ENCODE data around the gene LRRC15. TPM values are rescaled to one million over a fixed set of nuclear protein-coding genes. Genes with fewer than 3 reads are reported as not detected.

LRRC15 gene
- 0.07 to 0.11 TPM (median 0.11 TPM) in 3 replicates for total RNA-seq (2021)
- Bru-seq, nascent RNA: not detected
- long read RNA-seq, experiment 1: 0 reads
- long read RNA-seq, experiment 2: 0 reads
- long read RNA-seq, experiment 3: 0 reads

DNA sequence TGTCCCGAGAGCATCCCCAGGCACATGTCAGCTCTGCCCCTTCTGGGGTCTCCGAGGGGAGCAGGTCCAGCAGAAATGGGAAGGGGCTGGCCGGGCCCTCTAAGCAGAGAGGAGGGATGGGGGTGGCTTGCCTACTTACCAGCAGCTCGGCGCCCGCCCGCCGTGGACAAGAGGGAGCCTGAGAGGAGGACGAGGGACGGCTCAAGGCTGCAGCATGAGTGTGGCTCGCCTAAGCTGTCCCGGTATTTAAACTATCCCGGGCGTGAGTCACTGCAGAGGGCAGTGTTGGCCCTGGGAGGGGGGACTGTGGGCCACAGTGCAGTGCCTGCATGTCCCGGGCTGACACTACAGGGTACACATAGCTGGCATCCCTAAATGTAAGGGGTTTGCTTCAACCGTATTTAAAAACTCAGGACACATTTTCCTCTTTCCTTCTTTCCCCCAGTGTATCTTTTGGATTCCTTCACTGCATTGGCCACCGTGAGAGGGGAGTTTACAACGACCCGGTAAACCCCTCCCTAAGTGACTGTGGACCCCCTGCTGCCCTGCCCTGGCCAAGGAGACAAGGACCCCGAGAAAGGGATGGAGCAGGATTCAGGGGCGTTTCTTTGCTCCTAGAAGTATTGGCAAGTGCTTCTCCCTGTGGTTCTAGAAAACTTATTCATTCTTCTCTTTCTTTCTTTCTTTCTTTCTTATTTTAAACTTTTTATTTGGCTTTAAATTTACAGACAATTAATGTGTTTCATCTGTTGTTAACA, at the start of gene LRRC15:
TSS of gene LRRC15 (minus strand) at position 222 of the 758 bp plus-strand sequence. CDS start 8,700 bp downstream, outside the sequence.
- ChIA-PET POLR2A (no interaction called here), CTCF (interaction anchor here (0.8 to 1.5 kb wide), 4 partner anchors 19 to 103 kb away, joined by 3 to 6 read pairs (median 4); no protein-coding TSS in a partner anchor)
- TF ChIP-seq ZNF121 (CRISPR knock-in tag; IDR thresholded peaks at IDR 0.05) (peak; percentile 91), SP1 (CRISPR knock-in tag; conservative IDR thresholded peaks at IDR 0.05) (no peak)
- Mint-ChIP-seq H3K36me3 (no peaks in the 10 kb centered on the region), H3K4me1 (peaks cover 29% of the 10 kb centered on the region), H3K27me3 (ENCODE audit: low read depth) (peaks cover 16% of the 10 kb centered on the region), H3K27ac (no peak within 1 kb of the TSS), H3K4me3 (peak within 1 kb of the TSS; percentile 52), H3K9me3 (no peaks in the 10 kb centered on the region)
- DNase-seq (ENCODE audit: low spot score) (peak; percentile 47), ATAC-seq (peak; percentile 79)

DNA sequence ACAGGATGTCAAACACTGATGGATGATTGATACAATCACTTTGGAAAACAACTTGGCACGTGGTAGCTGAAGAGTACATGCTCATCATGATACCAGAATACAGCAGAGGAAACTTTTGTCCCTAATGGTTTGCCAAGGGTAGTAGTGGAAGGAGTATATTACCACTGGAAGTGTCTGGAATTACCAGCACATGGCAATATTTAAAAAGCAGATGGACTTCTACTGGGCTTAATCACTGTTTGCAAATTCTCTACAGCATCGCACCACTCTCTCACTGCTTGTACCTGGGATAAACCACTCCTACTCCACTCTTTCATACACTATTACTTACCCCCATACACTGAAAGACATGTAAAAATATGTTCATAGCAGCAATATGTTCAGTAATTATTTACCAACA, 49.1 kb upstream of the LRRC15 start:
- Mint-ChIP-seq H3K36me3 (peaks cover 22% of the 10 kb centered on the region), H3K4me3 (no peak overlapping the region), H3K4me1 (no peaks in the 10 kb centered on the region), H3K9me3 (no peaks in the 10 kb centered on the region), H3K27ac (no peak overlapping the region), H3K27me3 (ENCODE audit: low read depth) (no peaks in the 10 kb centered on the region)
- ChIA-PET CTCF (no interaction called here), POLR2A (no interaction called here)
- DNase-seq (ENCODE audit: low spot score): no peak
- no peak for ATAC-seq
- TF ChIP-seq, protein P1, sequence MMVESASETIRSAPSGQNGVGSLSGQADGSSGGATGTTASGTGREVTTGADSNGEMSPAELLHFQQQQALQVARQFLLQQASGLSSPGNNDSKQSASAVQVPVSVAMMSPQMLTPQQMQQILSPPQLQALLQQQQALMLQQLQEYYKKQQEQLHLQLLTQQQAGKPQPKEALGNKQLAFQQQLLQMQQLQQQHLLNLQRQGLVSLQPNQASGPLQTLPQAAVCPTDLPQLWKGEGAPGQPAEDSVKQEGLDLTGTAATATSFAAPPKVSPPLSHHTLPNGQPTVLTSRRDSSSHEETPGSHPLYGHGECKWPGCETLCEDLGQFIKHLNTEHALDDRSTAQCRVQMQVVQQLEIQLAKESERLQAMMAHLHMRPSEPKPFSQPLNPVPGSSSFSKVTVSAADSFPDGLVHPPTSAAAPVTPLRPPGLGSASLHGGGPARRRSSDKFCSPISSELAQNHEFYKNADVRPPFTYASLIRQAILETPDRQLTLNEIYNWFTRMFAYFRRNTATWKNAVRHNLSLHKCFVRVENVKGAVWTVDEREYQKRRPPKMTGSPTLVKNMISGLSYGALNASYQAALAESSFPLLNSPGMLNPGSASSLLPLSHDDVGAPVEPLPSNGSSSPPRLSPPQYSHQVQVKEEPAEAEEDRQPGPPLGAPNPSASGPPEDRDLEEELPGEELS (CRISPR knock-in tag; IDR thresholded peaks at IDR 0.05): no peak
- TF ChIP-seq PRRX2 (CRISPR knock-in tag; IDR thresholded peaks at IDR 0.05) (no peak), ZNF423 (CRISPR knock-in tag; IDR thresholded peaks at IDR 0.05) (no peak), ZNF121 (CRISPR knock-in tag; IDR thresholded peaks at IDR 0.05) (no peak), ZNF317 (CRISPR knock-in tag; IDR thresholded peaks at IDR 0.05; ENCODE audit: borderline replicate concordance, low read depth) (no peak), NR3C1 (CRISPR knock-in tag; conservative IDR thresholded peaks at IDR 0.05; ENCODE audit: low read depth) (no peak)
- TF ChIP-seq, protein P2, sequence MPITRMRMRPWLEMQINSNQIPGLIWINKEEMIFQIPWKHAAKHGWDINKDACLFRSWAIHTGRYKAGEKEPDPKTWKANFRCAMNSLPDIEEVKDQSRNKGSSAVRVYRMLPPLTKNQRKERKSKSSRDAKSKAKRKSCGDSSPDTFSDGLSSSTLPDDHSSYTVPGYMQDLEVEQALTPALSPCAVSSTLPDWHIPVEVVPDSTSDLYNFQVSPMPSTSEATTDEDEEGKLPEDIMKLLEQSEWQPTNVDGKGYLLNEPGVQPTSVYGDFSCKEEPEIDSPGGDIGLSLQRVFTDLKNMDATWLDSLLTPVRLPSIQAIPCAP (CRISPR knock-in tag; IDR thresholded peaks at IDR 0.05): no peak

DNA sequence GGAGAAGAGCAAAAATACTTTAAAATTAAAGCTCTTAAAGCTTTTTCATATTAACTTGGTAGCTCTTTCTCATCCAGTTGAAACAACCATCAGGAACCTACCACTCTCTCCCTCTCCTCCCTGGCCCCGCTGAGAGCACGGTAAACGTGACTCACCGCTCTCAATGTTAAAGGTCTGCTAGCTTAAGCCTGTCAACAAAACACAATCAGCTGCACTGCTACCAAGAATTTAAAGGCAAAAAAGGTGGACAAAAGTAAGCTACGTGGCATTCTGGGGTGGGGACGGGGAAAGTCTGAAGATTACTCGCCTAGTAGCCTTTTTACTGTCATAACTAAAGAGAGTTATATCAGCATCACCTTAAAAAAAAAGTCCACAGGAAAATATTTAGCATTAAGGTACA, 37.9 kb upstream of the LRRC15 start:
- Mint-ChIP-seq H3K36me3 (peaks cover 17% of the 10 kb centered on the region), H3K9me3 (no peaks in the 10 kb centered on the region), H3K27me3 (ENCODE audit: low read depth) (no peaks in the 10 kb centered on the region), H3K4me3 (no peak overlapping the region), H3K4me1 (no peaks in the 10 kb centered on the region), H3K27ac (no peak overlapping the region)
- DNase-seq (ENCODE audit: low spot score) (no peak), ATAC-seq (no peak)
- TF ChIP-seq, protein P3, sequence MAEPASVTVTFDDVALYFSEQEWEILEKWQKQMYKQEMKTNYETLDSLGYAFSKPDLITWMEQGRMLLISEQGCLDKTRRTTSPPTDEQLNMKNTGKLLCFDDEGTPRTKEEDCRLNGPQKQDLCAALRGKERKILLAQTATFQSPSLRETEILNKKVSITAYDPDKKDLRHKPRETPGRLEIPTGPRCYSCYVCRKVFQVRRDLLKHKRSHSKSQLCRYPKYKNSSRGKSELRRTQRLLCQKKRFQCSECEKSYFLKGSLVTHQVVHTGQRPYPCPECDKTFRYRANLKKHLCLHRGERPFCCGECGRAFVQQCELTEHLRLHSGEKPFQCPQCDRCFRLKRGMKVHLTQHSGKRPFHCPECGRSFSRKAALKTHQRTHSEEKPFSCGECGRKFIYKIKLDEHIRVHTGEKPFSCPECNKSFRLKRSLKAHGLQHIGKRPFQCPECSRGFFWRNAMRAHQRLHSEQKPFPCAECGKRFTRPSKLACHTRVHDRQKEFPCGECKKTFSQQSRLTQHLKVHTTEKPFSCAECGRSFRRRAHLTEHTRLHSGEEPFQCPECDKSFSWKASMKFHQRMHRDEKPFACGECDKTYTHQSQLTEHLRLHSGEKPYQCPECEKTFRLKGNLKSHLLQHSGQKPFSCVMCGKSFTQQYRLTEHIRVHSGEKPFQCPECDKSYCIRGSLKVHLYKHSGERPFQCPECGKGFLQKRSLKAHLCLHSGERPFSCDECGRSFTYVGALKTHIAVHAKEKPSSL (CRISPR knock-in tag; conservative IDR thresholded peaks at IDR 0.05): no peak
- TF ChIP-seq SMAD3 (CRISPR knock-in tag; IDR thresholded peaks at IDR 0.05; ENCODE audit: borderline replicate concordance): no peak
- TF ChIP-seq, protein P4, sequence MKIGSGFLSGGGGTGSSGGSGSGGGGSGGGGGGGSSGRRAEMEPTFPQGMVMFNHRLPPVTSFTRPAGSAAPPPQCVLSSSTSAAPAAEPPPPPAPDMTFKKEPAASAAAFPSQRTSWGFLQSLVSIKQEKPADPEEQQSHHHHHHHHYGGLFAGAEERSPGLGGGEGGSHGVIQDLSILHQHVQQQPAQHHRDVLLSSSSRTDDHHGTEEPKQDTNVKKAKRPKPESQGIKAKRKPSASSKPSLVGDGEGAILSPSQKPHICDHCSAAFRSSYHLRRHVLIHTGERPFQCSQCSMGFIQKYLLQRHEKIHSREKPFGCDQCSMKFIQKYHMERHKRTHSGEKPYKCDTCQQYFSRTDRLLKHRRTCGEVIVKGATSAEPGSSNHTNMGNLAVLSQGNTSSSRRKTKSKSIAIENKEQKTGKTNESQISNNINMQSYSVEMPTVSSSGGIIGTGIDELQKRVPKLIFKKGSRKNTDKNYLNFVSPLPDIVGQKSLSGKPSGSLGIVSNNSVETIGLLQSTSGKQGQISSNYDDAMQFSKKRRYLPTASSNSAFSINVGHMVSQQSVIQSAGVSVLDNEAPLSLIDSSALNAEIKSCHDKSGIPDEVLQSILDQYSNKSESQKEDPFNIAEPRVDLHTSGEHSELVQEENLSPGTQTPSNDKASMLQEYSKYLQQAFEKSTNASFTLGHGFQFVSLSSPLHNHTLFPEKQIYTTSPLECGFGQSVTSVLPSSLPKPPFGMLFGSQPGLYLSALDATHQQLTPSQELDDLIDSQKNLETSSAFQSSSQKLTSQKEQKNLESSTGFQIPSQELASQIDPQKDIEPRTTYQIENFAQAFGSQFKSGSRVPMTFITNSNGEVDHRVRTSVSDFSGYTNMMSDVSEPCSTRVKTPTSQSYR (CRISPR knock-in tag; IDR thresholded peaks at IDR 0.05): no peak
- TF ChIP-seq, protein P5, sequence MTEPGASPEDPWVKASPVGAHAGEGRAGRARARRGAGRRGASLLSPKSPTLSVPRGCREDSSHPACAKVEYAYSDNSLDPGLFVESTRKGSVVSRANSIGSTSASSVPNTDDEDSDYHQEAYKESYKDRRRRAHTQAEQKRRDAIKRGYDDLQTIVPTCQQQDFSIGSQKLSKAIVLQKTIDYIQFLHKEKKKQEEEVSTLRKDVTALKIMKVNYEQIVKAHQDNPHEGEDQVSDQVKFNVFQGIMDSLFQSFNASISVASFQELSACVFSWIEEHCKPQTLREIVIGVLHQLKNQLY (CRISPR knock-in tag; IDR thresholded peaks at IDR 0.05): no peak
- no peak for TF ChIP-seq NFE2L1 (CRISPR knock-in tag; IDR thresholded peaks at IDR 0.05)
- TF ChIP-seq CREM (CRISPR knock-in tag; IDR thresholded peaks at IDR 0.05): no peak
- TF ChIP-seq CREB1 (CRISPR knock-in tag; IDR thresholded peaks at IDR 0.05): no peak
- TF ChIP-seq, protein P6, sequence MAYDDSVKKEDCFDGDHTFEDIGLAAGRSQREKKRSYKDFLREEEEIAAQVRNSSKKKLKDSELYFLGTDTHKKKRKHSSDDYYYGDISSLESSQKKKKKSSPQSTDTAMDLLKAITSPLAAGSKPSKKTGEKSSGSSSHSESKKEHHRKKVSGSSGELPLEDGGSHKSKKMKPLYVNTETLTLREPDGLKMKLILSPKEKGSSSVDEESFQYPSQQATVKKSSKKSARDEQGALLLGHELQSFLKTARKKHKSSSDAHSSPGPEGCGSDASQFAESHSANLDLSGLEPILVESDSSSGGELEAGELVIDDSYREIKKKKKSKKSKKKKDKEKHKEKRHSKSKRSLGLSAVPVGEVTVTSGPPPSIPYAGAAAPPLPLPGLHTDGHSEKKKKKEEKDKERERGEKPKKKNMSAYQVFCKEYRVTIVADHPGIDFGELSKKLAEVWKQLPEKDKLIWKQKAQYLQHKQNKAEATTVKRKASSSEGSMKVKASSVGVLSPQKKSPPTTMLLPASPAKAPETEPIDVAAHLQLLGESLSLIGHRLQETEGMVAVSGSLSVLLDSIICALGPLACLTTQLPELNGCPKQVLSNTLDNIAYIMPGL (CRISPR knock-in tag; IDR thresholded peaks at IDR 0.05): no peak
- TF ChIP-seq ESRRA (CRISPR knock-in tag; IDR thresholded peaks at IDR 0.05; ENCODE audit: borderline replicate concordance): no peak
- TF ChIP-seq, protein P7, sequence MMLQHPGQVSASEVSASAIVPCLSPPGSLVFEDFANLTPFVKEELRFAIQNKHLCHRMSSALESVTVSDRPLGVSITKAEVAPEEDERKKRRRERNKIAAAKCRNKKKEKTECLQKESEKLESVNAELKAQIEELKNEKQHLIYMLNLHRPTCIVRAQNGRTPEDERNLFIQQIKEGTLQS (CRISPR knock-in tag; conservative IDR thresholded peaks at IDR 0.05): no peak
- TF ChIP-seq, protein P8, sequence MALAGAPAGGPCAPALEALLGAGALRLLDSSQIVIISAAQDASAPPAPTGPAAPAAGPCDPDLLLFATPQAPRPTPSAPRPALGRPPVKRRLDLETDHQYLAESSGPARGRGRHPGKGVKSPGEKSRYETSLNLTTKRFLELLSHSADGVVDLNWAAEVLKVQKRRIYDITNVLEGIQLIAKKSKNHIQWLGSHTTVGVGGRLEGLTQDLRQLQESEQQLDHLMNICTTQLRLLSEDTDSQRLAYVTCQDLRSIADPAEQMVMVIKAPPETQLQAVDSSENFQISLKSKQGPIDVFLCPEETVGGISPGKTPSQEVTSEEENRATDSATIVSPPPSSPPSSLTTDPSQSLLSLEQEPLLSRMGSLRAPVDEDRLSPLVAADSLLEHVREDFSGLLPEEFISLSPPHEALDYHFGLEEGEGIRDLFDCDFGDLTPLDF (CRISPR knock-in tag; IDR thresholded peaks at IDR 0.05): no peak
- POLR2A ChIA-PET: no interaction called here
- CTCF ChIA-PET: interaction anchor here (0.6 to 2.5 kb wide), 6 partner anchors 24 to 74 kb away, joined by 3 to 7 read pairs (median 5); no protein-coding TSS in a partner anchor

Data from WTC11 (cell line).